ENCODE measurements around the gene GRIPAP1.
"Not testable (repeated sequence)": the region's sequence is repeated elsewhere in the genome, so short reads cannot be mapped to it uniquely, and the experiment has no call there.

Gene GRIPAP1

DNA sequence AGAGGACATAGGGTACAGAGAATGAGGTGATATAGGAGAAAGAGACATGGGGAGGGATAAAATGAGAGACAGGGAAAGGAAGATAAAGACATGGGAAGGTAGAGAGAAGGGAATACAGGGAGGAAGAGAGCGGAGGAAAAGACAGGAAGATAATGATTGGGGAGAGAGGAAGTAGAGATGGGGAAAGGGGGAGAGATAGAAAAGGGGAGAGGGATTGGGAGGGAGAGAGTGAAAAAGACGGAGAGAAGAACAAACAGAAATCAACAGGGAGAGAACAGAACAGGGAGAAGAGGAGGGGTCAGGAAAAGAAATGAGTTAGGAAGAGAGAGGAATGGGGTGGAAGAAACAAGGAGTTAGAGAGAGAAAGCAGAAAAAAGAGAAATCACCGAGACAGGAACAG, 4.6 kb downstream of the GRIPAP1 start:
- FAIRE-seq = no peak

DNA sequence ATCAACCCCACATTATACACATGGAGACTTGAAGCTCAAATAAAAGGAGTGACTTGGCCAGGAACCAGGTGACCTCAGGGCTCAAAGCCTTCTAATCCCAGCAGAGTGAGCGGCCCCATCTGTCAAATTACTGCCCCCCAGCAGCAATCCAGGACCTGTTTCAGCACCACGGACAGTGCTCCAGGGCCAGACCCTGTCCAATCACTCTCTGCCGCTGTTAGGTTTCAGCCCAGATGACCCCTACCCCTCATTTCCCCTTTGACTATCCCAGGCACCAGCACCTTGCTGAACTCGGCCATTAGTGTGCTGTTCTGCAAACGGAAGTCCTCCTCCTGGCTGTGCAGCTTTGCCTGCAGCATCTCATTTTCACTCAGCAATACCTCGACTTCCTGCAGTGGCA, 5.1 kb downstream of the GRIPAP1 start:
- FAIRE-seq = no peak

DNA sequence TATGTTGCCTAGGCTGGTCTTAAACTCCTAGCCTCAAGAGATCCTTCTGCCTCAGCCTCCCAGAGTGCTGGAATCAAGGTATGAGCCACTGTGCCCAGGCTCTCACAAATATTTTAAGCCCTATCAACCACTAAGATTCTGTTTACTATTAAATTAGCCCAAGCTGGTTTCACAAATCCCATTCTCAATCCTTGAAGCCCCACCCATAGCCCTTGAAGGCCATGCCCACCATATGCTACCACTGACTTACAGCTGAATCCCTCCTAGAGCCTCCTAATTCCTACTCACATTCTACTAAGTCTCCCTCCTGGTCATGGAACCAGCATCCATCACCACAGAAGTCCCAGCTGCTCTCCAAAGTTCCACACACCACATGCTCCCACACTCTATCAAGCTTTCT, 9.7 kb downstream of the GRIPAP1 start:
- no peak for FAIRE-seq

GRCh38 chrX:48989483-48989882, 12.6 kb downstream of the GRIPAP1 start:
- no peak for FAIRE-seq

- FAIRE-seq = no peak
These were observed 18.2 kb downstream of the GRIPAP1 start for GRCh38 chrX:48983896-48984295.

- no peak for FAIRE-seq
These were observed 19.0 kb downstream of the GRIPAP1 start for GRCh38 chrX:48983081-48983480.

- no peak for FAIRE-seq
These were observed 20.9 kb downstream of the GRIPAP1 start for GRCh38 chrX:48981178-48981577.

DNA sequence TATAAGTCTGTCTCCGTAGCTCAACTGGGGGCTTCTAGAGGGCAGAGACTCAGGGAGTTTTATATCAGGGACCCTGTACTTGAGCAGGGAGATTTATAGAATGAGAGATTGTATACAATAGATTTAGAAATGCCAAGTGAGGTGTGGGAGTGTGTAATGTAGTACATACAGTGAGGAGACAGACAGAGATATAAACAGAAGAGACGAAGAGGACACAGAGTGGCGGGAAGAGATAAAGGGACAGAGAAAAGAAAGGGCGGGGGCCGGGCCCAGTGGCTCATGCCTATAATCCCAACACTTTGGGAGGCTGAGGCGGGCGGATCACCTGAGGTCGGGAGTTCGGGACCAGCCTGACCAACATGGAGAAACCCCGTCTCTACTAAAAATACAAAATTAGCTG, 21.7 kb downstream of the GRIPAP1 start:
- not testable (repeated sequence) for FAIRE-seq

GRCh38 chrX:48978226-48978625, 23.8 kb downstream of the GRIPAP1 start:
- no peak for FAIRE-seq

GRCh38 chrX:48976086-48976485, 26.0 kb downstream of the GRIPAP1 start:
- FAIRE-seq = no peak

GRCh38 chrX:48975541-48975940, 26.5 kb downstream of the GRIPAP1 start:
- no peak for FAIRE-seq

DNA sequence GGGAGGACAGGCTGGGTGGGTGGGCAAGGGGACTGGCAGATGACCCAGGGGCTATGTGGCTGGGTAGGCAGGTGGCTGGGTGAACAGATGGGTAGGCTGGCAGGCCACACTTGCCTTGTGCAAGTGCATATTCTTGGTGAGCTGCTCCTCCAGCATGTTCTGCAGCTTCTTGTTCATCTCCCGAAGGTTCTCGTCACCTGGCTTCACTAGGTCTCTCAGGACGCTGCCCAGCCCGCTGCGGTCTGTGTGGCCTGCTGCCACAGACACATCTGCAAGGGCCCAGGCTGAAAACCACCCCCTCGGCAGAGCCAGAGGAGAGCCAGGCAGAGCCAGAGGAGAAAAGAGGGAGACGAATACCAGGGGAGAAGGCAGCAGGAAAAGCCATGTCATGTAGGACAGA, 27.0 kb downstream of the GRIPAP1 start:
- FAIRE-seq = no peak

GRCh38 chrX:48974574-48974973, 27.5 kb downstream of the GRIPAP1 start:
- no peak for FAIRE-seq

- FAIRE-seq = no peak
These were observed 28.0 kb downstream of the GRIPAP1 start for GRCh38 chrX:48974033-48974432.

DNA sequence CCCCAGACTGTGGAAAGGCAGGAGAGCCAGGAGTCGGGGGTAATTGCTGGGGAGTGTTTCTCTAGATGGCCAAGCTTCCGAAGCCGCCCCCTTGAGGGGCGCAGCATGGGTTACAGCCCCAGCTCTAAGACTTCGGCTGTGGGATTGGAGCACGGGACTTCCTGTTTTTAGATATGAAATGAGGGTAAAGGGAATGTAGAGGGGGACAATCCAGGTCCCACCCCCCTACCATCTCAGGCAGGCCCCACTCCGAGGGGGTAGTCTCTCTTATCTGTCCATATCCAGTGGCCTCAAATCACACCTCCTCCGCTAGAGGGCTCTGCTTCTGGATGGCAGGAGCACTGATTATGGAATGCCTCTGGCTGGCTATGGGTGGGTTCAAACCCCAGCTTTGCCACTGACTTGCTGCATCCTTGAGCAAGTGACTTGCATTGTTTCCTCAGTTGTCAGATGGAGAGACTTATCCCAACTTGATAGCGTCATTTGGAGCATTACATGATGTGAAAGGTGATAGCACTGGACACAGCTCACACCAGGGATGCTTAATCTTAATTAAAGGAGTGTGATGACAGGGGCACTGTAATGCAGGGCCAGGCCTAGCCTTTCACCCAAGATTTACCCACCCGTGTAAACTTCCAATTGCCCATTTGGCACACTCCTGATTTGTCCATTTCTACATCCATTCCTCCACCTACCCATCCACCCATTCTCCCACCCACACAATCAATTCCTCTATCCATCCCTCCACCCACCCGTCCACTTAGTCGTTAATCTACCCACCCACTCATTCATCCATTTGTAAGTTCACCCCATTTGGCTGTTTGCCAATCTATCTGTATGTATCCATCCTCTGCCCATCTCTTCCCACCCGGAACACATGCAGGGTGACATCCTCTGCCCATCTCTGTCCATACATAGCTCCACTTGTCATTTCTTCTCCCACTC, 29.6 kb downstream of the GRIPAP1 start:
- no peak for FAIRE-seq

- FAIRE-seq = no peak
These were observed 30.5 kb downstream of the GRIPAP1 start, which contains the start of gene KCND1 for GRCh38 chrX:48971249-48972219. KCND1 (minus strand) TSS chrX:48971844; CDS start chrX:48970271, 1,573 bp downstream.

DNA sequence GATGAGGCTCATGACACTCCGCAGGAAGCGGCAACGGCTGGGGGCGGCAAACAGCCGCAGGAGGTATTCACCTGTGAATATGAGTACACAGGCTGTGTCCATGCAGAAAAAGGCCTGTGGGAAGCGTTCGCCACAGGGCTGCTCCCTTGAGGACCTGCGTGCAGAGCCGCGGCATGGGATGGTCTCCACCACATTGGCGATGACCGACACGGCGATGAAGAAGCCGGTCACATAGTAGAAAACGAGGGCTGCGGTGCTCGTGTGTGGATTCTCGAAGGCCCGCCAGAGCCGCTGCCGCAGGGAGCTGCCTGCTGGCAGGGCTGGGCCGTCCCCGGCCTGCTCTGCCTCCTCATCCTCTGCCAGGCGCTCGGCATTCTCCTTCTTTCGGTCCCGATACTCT, 32.6 kb downstream of the GRIPAP1 start:
- FAIRE-seq = no peak

- no peak for FAIRE-seq
These were observed 33.7 kb downstream of the GRIPAP1 start for GRCh38 chrX:48968377-48968776.

- FAIRE-seq = no peak
These were observed 35.1 kb downstream of the GRIPAP1 start for GRCh38 chrX:48966796-48967579.

DNA sequence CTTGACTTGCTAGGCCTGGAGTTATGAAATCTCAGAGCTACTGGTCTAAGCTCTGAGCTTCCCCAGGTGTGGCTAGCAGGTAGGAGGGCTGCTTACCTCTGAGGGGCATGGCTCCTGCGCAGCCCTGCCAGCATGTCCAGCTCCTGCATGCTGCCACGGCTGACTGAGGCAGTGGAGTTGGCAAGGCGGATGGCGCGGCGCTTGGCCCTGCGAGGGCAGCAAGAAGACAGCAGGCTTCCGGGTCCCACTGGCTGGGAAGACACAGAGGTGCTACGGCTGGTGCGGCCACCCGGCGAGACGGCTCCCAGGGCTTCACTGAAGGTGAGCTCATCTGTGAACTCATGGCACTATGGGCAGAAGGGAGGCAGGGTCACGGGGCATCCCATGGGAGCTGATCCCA, 36.1 kb downstream of the GRIPAP1 start:
- no peak for FAIRE-seq

DNA sequence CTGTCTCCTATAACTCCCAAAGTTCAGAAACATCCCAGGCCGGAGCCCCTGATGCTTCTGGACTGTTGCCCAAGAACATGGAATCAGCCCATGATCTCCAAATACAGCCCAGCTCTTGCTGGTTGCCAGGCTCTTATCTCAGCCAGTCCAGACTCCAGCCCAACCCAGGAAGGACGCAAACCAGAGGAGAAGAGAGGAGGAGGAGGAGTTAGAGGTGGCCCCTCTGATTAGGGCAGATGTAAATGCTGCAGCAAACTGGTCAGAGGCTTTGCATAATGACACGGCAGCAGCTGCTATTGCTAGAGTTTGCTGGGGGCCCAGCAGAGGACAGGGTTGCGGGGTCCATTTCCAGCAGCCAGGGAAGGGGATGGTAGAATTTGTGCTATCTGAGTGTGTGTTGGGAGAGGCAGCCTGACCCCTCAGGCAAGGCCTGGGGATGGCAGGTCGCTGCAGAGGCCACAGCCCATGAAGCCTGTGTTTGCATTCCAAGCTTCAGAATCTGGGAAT, 40.4 kb downstream of the GRIPAP1 start:
- no peak for FAIRE-seq

GRCh38 chrX:48960291-48960690, 41.8 kb downstream of the GRIPAP1 start:
- FAIRE-seq = no peak
